ENCODE measurements around the gene RIBC2. TPM values are rescaled to one million over a fixed set of nuclear protein-coding genes. Genes with fewer than 3 reads are reported as not detected.
"Not testable (repeated sequence)": the region's sequence is repeated elsewhere in the genome, so short reads cannot be mapped to it uniquely, and the experiment has no call there.

The RIBC2 gene
- total RNA-seq, 3 donors from 2014 or later = 0.48 to 2.0 (median 1.3) TPM

DNA sequence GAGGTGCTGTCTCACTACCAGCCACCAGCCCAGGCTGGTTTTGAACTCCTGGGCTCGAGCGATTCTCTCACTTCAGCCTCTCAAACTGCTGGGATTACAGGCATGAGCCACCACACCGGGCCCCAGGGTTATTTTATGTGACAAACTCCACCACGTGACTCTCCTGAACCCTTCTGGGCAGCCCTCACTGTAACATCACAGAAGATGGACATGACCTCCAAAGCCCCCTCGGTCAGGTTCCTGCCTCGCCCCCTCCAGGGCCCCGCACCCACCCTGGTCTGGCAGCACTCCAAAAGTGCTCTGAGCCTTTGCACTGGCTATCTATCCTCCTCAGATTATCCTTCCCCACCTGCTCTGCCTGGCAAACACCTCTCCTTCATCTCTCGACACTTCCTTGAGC, 43.3 kb downstream of the RIBC2 start:
- DNase-seq (ENCODE audit: low spot score in 2 of 2) = no peak
- Histone ChIP-seq H3K4me1 (no peaks in the 10 kb centered on the region), H3K36me3 (no peaks in the 10 kb centered on the region), H3K9me3 (no peaks in the 10 kb centered on the region), H3K27me3 (no peaks in the 10 kb centered on the region), H3K4me3 (no peak overlapping the region), H3K27ac (peak overlapping the region in 1 of 2 donors; percentile 25)
- TF ChIP-seq, protein P1, sequence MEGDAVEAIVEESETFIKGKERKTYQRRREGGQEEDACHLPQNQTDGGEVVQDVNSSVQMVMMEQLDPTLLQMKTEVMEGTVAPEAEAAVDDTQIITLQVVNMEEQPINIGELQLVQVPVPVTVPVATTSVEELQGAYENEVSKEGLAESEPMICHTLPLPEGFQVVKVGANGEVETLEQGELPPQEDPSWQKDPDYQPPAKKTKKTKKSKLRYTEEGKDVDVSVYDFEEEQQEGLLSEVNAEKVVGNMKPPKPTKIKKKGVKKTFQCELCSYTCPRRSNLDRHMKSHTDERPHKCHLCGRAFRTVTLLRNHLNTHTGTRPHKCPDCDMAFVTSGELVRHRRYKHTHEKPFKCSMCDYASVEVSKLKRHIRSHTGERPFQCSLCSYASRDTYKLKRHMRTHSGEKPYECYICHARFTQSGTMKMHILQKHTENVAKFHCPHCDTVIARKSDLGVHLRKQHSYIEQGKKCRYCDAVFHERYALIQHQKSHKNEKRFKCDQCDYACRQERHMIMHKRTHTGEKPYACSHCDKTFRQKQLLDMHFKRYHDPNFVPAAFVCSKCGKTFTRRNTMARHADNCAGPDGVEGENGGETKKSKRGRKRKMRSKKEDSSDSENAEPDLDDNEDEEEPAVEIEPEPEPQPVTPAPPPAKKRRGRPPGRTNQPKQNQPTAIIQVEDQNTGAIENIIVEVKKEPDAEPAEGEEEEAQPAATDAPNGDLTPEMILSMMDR (IDR thresholded peaks at IDR 0.05) = no peak
- no peak for TF ChIP-seq POLR2AphosphoS5 (IDR thresholded peaks at IDR 0.05)
- no peak for TF ChIP-seq POLR2A (IDR thresholded peaks at IDR 0.05)
- intact Hi-C loops (cut with DNase I; ENCODE audit: low total_unique reads) = no loop called here

DNA sequence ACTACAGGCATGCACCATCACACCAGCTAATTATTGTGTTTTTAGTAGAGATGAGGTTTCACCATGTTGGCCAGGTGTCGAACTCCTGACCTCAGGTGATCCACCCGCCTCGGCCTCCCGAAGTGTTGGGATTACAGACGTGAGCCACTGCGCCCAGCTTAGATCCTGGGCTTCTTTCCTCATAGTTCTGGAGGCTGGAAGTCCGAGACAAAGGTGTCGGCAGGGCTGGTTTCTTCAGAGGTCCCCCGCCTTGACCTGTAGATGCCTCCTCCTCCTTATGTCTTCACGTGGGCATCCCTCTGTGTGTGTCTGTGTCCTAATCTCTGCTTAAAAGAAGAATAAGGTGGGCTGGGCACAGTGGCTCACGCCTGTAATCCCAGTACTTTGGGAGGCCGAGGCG, 45.0 kb downstream of the RIBC2 start:
- Histone ChIP-seq H3K27me3 (no peaks in the 10 kb centered on the region), H3K9me3 (no peaks in the 10 kb centered on the region), H3K4me1 (no peaks in the 10 kb centered on the region), H3K36me3 (no peaks in the 10 kb centered on the region), H3K4me3 (no peak overlapping the region), H3K27ac (peak overlapping the region in 1 of 2 donors; percentile 79)
- intact Hi-C loops (cut with DNase I; ENCODE audit: low total_unique reads) = no loop called here
- no peak for TF ChIP-seq POLR2A (IDR thresholded peaks at IDR 0.05)
- TF ChIP-seq, protein P1 (IDR thresholded peaks at IDR 0.05) = no peak
- no peak for DNase-seq (ENCODE audit: low spot score in 2 of 2)

DNA sequence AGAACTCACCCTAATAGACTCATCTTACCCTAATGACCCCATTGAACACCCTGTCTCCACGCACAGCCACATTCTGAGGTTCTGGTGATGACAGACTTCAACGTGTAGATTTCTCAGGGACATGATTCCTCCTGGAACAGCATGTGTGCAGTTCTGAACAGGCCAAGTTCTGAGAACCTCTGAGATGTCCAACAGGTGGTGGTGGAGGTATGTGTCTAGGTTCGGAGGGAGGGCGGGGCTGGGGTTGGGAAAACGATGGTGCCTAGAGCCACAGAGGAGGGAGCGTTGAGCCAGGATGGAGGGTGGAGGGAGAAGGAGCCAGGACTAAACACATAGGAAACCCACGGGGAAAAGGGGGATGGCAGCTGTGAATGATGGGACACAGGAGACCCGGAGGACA, 45.7 kb downstream of the RIBC2 start:
- Histone ChIP-seq H3K27ac (peak overlapping the region in 1 of 2 donors; percentile 79), H3K9me3 (no peaks in the 10 kb centered on the region), H3K4me1 (no peaks in the 10 kb centered on the region), H3K4me3 (no peak overlapping the region), H3K36me3 (no peaks in the 10 kb centered on the region), H3K27me3 (no peaks in the 10 kb centered on the region)
- TF ChIP-seq, protein P1 (IDR thresholded peaks at IDR 0.05) = no peak
- no peak for TF ChIP-seq POLR2AphosphoS5 (IDR thresholded peaks at IDR 0.05)
- no peak for TF ChIP-seq POLR2A (IDR thresholded peaks at IDR 0.05)
- intact Hi-C loops (cut with DNase I; ENCODE audit: low total_unique reads) = no loop called here
- no peak for DNase-seq (ENCODE audit: low spot score in 2 of 2)

DNA sequence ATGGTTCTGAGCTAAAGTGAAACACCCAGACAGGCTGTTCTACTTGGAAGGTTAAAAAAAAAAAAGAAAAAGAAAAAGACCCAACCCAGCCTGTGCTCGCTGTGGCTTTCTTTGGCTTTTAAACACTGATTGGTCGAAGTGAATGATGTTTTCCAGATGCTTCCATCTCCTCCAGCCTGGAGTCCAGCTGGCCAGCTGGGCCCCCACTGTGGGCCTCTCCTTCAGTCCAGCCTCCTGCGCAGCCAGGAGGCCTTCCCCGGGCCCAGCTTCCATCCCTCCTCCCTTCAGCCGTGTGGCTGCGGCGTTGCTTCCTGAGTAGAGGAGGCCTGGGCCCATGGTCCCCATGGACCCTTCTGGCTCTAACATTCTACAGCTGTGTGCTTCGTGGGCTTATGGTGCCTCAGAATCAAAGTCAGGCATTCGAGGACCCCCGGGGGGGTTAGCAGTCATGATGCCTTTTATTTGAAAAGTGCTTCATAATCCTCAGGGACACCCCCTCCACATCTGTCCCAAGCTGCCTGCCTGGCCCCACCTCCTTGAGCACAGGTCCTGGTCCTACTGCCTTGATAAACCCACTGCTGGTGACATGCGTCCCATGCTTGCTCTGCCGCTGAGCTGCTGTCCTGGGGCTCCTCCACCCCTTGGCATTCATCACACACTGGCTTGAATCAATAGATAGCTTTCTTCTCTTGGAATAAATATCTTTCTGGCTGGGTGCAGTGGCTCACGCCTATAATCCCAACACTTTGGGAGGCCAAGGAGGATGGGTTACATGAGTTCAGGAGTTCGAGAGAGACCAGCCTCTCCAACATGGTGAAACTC, 47.0 kb downstream of the RIBC2 start:
- Histone ChIP-seq H3K4me3 (no peak overlapping the region), H3K27me3 (no peaks in the 10 kb centered on the region), H3K27ac (peak overlapping the region; percentile 29 to 90), H3K36me3 (no peaks in the 10 kb centered on the region), H3K9me3 (no peaks in the 10 kb centered on the region), H3K4me1 (no peaks in the 10 kb centered on the region)
- no peak for DNase-seq (ENCODE audit: low spot score in 2 of 2)
- TF ChIP-seq POLR2AphosphoS5 (IDR thresholded peaks at IDR 0.05) (peak; percentile 39 to 83 (median 44)), POLR2A (IDR thresholded peaks at IDR 0.05) (no peak)
- TF ChIP-seq, protein P1 (IDR thresholded peaks at IDR 0.05) = no peak
- intact Hi-C loops (cut with DNase I; ENCODE audit: low total_unique reads) = no loop called here

DNA sequence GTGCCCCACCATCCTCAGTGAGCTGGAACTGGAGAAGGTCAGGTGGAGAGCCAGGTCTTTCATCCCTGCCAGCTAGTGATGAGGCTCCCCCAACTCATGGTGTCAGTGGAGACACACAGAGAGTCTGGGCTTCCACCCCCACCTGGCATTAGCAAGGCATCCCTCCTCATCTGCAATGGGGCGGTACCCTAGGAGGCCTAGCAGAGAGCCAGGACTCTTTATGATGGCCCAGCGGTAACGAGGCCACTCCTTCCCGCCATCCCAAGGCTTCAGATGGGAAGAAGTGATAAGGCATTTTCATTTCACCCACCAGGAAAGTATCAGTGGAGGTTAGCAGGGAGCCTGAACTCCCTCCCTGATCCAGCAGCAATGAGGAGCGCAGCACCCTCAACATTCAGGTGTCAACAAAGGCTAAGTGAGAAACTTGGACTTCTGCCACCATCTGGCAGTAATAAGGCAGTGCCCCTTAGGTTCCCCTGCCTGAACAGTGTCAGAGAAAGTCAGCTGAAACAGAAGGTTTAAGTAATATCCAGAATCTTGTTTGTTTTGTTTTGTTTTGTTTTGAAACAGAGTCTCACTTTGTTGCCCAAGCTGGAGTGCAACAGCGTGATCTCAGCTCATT, 48.7 kb downstream of the RIBC2 start:
- Histone ChIP-seq H3K36me3 (no peaks in the 10 kb centered on the region), H3K27ac (no peak overlapping the region), H3K4me3 (no peak overlapping the region), H3K27me3 (no peaks in the 10 kb centered on the region), H3K9me3 (no peaks in the 10 kb centered on the region), H3K4me1 (no peaks in the 10 kb centered on the region)
- no peak for DNase-seq (ENCODE audit: low spot score in 2 of 2)
- no peak for TF ChIP-seq POLR2AphosphoS5 (IDR thresholded peaks at IDR 0.05)
- TF ChIP-seq POLR2A (IDR thresholded peaks at IDR 0.05) = no peak
- TF ChIP-seq, protein P1 (IDR thresholded peaks at IDR 0.05) = no peak
- intact Hi-C loops (cut with DNase I; ENCODE audit: low total_unique reads) = no loop called here

DNA sequence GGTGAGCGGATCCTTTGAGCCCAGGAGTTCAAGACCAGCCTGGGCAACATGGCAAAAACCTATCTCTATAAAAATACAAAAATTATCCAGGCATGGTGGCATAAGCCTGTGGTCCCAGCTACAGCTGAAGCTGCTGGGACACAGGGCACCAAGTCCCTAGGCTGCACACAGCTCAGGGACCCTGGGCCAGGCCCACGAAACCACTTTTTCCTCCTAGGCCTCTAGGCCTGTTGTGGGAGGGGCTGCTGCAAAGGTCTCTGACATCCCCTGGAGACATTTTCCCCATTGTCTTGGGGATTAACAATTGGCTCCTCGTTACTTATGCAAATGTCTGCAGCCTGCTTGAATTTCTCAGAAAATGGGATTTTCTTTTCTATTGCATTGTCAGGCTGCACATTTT, 50.2 kb downstream of the RIBC2 start:
- DNase-seq (ENCODE audit: low spot score in 2 of 2); H3K27me3 ChIP-seq; H3K27ac ChIP-seq; intact Hi-C loops (cut with DNase I; ENCODE audit: low total_unique reads); H3K4me3 ChIP-seq; H3K4me1 ChIP-seq; H3K36me3 ChIP-seq; H3K9me3 ChIP-seq: not testable (repeated sequence)

Measured in breast epithelium (tissue), 4 donors.